Nephron (organoid): Measurements from ENCODE around the gene ADISSP.

Experiments used
- H3K27ac Mint-ChIP-seq, 3 experiments: 2 replicates each; pipeline ENCODE4 v1.8.0; 2020; ENCODE audit warnings: mixed read lengths in 3 of 3, mild to moderate bottlenecking in 2 of 3, moderate library complexity in 1 of 3
- H3K27me3 Mint-ChIP-seq: 2 replicates; pipeline ENCODE4 v1.8.0; 2021; ENCODE audit warnings: low read depth, mild to moderate bottlenecking, moderate library complexity, mixed read lengths
- H3K36me3 Mint-ChIP-seq: 2 replicates; pipeline ENCODE4 v1.8.0; 2020; ENCODE audit warnings: low read depth, mixed read lengths
- H3K4me1 Mint-ChIP-seq: 2 replicates; pipeline ENCODE4 v1.8.0; 2020; ENCODE audit warnings: mixed read lengths
- H3K4me3 Mint-ChIP-seq, 3 experiments: 2 replicates each; pipeline ENCODE4 v1.8.0; 2020; ENCODE audit warnings: mild to moderate bottlenecking in 3 of 3, mixed read lengths in 3 of 3, moderate library complexity in 2 of 3
- H3K9me3 Mint-ChIP-seq: 2 replicates; pipeline ENCODE4 v1.8.0; 2020; ENCODE audit warnings: mixed read lengths
- TF ChIP-seq, protein P1 (sequence below), 3 experiments: fragments of 200-600 bp; sonication (generic); IDR thresholded peaks; one replicate each; pipeline ENCODE4 v1.5.0; 2021; ENCODE audit warnings: antibody characterized with exemption in 3 of 3; ENCODE audit not compliant: unreplicated experiment in 3 of 3

Gene ADISSP

DNA sequence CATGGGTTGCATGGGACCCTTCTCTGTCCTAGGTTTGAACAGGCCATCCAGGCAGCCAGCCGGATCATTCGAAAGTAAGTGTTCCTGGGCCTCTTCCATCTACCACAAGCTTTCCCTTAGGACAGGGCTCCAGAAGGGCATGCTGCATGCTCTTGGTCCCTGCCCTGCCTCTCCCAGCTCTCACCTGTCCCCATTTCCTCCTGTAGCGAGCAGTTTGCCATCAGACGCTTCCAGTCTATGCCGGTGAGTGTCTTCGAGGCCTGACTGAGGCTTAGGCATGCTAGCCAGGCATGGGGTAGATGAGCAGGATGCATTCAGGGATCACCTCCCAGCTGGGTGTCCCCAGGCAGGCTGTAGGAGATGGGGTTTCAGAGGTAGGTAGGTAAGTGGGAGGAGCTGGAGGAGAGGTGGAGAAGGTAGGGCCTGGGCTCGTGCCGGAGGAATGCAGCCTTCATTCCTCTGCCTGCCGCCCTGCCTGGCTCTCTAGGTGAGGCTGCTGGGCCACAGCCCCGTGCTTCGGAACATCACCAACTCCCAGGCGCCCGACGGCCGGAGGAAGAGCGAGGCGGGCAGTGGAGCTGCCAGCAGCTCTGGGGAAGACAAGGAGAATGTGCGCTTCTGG, 32.8 kb upstream of the ADISSP start:
- peak overlapping the region; percentile 97 to 99 (median 98) for H3K27ac Mint-ChIP-seq
- peaks cover 73% of the 10 kb centered on the region for H3K4me1 Mint-ChIP-seq
- TF ChIP-seq, protein P1, sequence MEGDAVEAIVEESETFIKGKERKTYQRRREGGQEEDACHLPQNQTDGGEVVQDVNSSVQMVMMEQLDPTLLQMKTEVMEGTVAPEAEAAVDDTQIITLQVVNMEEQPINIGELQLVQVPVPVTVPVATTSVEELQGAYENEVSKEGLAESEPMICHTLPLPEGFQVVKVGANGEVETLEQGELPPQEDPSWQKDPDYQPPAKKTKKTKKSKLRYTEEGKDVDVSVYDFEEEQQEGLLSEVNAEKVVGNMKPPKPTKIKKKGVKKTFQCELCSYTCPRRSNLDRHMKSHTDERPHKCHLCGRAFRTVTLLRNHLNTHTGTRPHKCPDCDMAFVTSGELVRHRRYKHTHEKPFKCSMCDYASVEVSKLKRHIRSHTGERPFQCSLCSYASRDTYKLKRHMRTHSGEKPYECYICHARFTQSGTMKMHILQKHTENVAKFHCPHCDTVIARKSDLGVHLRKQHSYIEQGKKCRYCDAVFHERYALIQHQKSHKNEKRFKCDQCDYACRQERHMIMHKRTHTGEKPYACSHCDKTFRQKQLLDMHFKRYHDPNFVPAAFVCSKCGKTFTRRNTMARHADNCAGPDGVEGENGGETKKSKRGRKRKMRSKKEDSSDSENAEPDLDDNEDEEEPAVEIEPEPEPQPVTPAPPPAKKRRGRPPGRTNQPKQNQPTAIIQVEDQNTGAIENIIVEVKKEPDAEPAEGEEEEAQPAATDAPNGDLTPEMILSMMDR (IDR thresholded peaks at IDR 0.05; ENCODE audit: unreplicated experiment in 3 of 3): no peak
- peaks cover 4% of the 10 kb centered on the region for H3K27me3 Mint-ChIP-seq
- no peaks in the 10 kb centered on the region for H3K9me3 Mint-ChIP-seq
- H3K4me3 Mint-ChIP-seq: peak overlapping the region in 2 of 3 experiments; percentile 44 to 49
- H3K36me3 Mint-ChIP-seq: peaks cover 26% of the 10 kb centered on the region

DNA sequence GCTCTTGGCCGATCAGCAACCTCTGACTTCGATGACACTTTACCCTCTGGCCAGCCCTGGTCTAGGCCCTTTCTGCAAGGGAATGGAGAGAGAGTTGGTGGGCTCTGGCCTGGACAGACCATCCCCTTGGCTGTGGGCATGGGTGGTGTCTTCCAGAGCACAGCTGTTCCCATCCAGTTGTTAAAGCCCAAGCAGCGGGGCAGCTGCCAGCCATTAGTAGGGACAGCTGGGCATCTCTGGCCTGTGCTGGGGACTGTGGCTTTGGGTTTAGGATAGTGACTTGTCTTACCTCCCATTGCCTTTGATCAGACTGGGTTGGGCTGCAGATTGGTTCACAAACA, 31.3 kb upstream of the ADISSP start:
- H3K4me1 Mint-ChIP-seq: peaks cover 64% of the 10 kb centered on the region
- H3K27ac Mint-ChIP-seq: peak overlapping the region; percentile 97 to 99 (median 98)
- peaks cover 19% of the 10 kb centered on the region for H3K36me3 Mint-ChIP-seq
- TF ChIP-seq, protein P1 (IDR thresholded peaks at IDR 0.05; ENCODE audit: unreplicated experiment in 3 of 3): no peak
- no peaks in the 10 kb centered on the region for H3K9me3 Mint-ChIP-seq
- peaks cover 2% of the 10 kb centered on the region for H3K27me3 Mint-ChIP-seq
- peak overlapping the region; percentile 87 to 90 (median 88) for H3K4me3 Mint-ChIP-seq

DNA sequence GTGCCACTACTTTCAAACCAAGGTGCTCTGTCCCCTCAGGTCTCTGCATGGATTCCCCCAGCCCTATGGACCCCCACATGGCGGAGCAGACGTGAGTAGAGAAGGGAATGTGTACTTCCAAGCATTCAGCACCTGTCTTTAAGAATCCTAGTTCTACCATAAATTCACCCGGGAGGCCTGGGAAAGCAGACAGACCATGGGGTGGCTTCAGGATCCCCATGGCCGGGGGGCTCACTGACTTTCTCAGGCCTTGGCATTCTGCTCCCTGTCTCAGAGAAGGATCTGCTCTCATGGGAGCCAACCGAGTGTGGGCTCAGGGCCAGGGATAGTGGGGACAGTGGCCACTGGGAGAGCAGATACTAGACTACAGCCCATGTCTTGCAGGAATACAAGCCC, 30.8 kb upstream of the ADISSP start:
- Mint-ChIP-seq H3K27me3 (no peaks in the 10 kb centered on the region), H3K4me3 (peak overlapping the region; percentile 87 to 90 (median 88)), H3K9me3 (no peaks in the 10 kb centered on the region), H3K36me3 (peaks cover 14% of the 10 kb centered on the region), H3K27ac (peak overlapping the region; percentile 97 to 99 (median 98)), H3K4me1 (peaks cover 59% of the 10 kb centered on the region)
- TF ChIP-seq, protein P1 (IDR thresholded peaks at IDR 0.05; ENCODE audit: unreplicated experiment in 3 of 3): no peak

DNA sequence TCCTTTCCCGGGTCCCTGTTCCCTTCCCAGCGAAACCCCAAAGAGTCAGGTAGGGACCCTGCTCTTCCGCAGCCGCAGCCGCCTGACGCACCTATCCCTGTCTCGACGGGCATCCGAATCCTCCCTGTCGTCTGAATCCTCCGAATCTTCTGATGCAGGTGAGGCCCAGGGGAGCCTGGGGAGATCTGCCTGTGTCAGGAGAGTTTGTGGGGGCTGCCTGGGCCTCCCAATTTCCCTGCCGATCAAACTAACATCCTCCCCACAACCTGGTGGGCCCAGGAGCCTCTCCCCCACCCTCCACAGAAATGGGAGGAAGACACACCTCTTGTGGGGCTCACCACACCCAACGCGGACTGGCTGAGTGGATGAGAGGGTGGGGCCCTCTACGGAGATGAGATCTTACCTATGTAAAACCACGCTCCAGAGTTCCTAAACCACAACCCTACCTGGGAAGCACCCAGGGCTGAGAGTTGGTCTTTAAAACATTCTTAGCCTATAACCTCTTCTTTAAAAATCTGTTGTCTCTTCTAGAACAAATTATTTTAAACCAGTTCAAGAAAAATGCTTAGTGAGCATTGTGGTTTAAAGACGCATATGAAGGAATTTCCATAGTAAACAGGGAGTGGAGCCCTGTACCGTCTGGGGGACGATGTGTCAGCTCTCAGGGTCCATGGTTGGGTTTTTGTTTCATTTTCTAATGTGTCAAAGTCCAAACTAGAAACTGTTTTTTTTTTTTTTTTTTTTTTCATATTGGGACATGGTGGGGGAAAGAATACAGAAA, 30.2 kb upstream of the ADISSP start:
- peaks cover 55% of the 10 kb centered on the region for H3K4me1 Mint-ChIP-seq
- H3K36me3 Mint-ChIP-seq: peaks cover 10% of the 10 kb centered on the region
- peak overlapping the region; percentile 87 to 90 (median 88) for H3K4me3 Mint-ChIP-seq
- H3K27me3 Mint-ChIP-seq: no peaks in the 10 kb centered on the region
- peak overlapping the region; percentile 97 to 99 (median 98) for H3K27ac Mint-ChIP-seq
- TF ChIP-seq, protein P1 (IDR thresholded peaks at IDR 0.05; ENCODE audit: unreplicated experiment in 3 of 3): no peak
- H3K9me3 Mint-ChIP-seq: no peaks in the 10 kb centered on the region

DNA sequence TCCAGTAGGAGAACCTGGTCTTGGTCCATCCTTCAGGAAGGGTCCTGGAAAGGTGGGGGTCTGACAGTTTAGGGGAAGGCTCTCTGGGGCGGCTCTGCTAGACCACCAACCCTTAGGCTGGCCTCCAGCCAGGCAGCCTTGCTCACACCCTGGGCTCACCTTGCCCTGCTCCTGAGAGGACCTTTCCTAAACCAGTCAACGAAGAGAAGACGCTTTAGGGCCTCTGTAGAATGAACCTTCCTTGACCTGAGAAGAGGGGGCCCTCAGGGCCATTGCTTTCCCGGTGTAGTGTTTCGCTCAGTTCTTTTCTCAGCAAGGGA, 29.6 kb upstream of the ADISSP start:
- Mint-ChIP-seq H3K9me3 (no peaks in the 10 kb centered on the region), H3K27me3 (peaks cover 4% of the 10 kb centered on the region), H3K4me1 (peaks cover 49% of the 10 kb centered on the region), H3K27ac (peak overlapping the region; percentile 97 to 99 (median 98)), H3K4me3 (peak overlapping the region; percentile 87 to 90 (median 88)), H3K36me3 (peaks cover 4% of the 10 kb centered on the region)
- TF ChIP-seq, protein P1 (IDR thresholded peaks at IDR 0.05; ENCODE audit: unreplicated experiment in 3 of 3): no peak
